H1 (cell line): Measurements from ENCODE around the gene RPL14. TPM values are rescaled to one million over a fixed set of nuclear protein-coding genes. Genes with fewer than 3 reads are reported as not detected.

Experiments used
- CTCF ChIA-PET: fragments of 300-600 bp; sonication (Branson Sonifier 250); formaldehyde crosslinking; loops from one replicate; lab custom pipeline; 2021; ENCODE audit not compliant: partially characterized antibody; lab: Charles Lee
- POLR2A ChIA-PET: fragments of 300-600 bp; sonication (Branson Sonifier 250); formaldehyde crosslinking; loops from one replicate; lab custom pipeline; 2021; ENCODE audit warnings: inconsistent platforms; ENCODE audit not compliant: partially characterized antibody; lab: Charles Lee
- DNase-seq, 2 experiments: peaks; one replicate each; pipeline versions ENCODE4 v3.0.0 to v3.0.0-alpha.2; 2010 to 2022; ENCODE audit warnings: low spot score in 2 of 2, low read depth in 1 of 2, mixed read lengths in 1 of 2
- FAIRE-seq: peaks from 2 replicates; lab custom pipeline; 2011; peaks lifted over from hg19 to GRCh38; lab: Jason Lieb, UNC
- H2AFZ ChIP-seq: 2 replicates; pipeline ENCODE4 v1.8.1; 2012; ENCODE audit warnings: low read length, inconsistent platforms
- H2AK5ac ChIP-seq: 2 replicates; pipeline ENCODE4 v1.6.1; 2013; ENCODE audit warnings: low read depth, low read length
- H2BK120ac ChIP-seq: replicated peaks from 2 replicates; pipeline ENCODE3; 2013; ENCODE audit warnings: low read depth, low read length, inconsistent platforms
- H2BK12ac ChIP-seq: 2 replicates; pipeline ENCODE4 v1.6.1; 2013; ENCODE audit warnings: low read depth, low read length
- H2BK15ac ChIP-seq: 2 replicates; pipeline ENCODE4 v1.6.1; 2013; ENCODE audit warnings: low read length
- H2BK20ac ChIP-seq: 2 replicates; pipeline ENCODE4 v1.6.1; 2013; ENCODE audit warnings: low read length
- H2BK5ac ChIP-seq: 2 replicates; pipeline ENCODE4 v1.6.1; 2013; ENCODE audit warnings: low read depth, low read length
- H3K14ac ChIP-seq: 2 replicates; pipeline ENCODE4 v1.6.1; 2013; ENCODE audit warnings: inconsistent platforms; ENCODE audit not compliant: insufficient read length
- H3K18ac ChIP-seq: 2 replicates; pipeline ENCODE4 v1.6.1; 2013; ENCODE audit warnings: low read length; ENCODE audit errors: extremely low read depth
- H3K23ac ChIP-seq: 2 replicates; pipeline ENCODE4 v1.6.1; 2013; ENCODE audit warnings: inconsistent platforms; ENCODE audit not compliant: insufficient read length
- H3K23me2 ChIP-seq: 2 replicates; pipeline ENCODE4 v1.6.1; 2013; ENCODE audit warnings: low read depth, low read length
- H3K27ac ChIP-seq: 2 replicates; pipeline ENCODE4 v1.6.1; 2011; ENCODE audit warnings: low read depth, low read length, inconsistent platforms
- H3K27me3 ChIP-seq, 4 experiments: replicated peaks in 1 of 4; 1 replicate in 1 of 4; 2 replicates in 3 of 4; pipeline versions ENCODE4 v1.6.1 to v1.8.1; 2011 to 2013; ENCODE audit warnings: low read length in 3 of 4, mild to moderate bottlenecking in 3 of 4, inconsistent platforms in 2 of 4, mixed read lengths in 2 of 4, moderate library complexity in 1 of 4; ENCODE audit not compliant: control insufficient read depth in 3 of 4, insufficient read depth in 3 of 4; ENCODE audit errors: extremely low read depth in 1 of 4
- H3K36me3 ChIP-seq, 4 experiments: 2 replicates each; pipeline versions ENCODE4 v1.6.1 to v1.8.1; 2011 to 2013; ENCODE audit warnings: mild to moderate bottlenecking in 4 of 4, low read length in 3 of 4, moderate library complexity in 2 of 4, control low read depth in 1 of 4, inconsistent platforms in 1 of 4; ENCODE audit not compliant: insufficient read depth in 4 of 4, control insufficient read depth in 2 of 4
- H3K4ac ChIP-seq: replicated peaks from 2 replicates; pipeline ENCODE3; 2013; ENCODE audit warnings: low read length, low read depth, mixed read lengths, inconsistent platforms; ENCODE audit not compliant: insufficient read length
- H3K4me1 ChIP-seq, 4 experiments: replicated peaks in 1 of 4; 1 replicate in 1 of 4; 2 replicates in 3 of 4; pipeline versions ENCODE4 v1.6.1 to v1.8.1; 2011 to 2013; ENCODE audit warnings: low read length in 3 of 4, inconsistent platforms in 2 of 4, mixed read lengths in 1 of 4; ENCODE audit not compliant: insufficient read depth in 4 of 4, control insufficient read depth in 3 of 4
- H3K4me2 ChIP-seq, 2 experiments: 2 replicates each; pipeline versions ENCODE4 v1.6.1 to v1.8.1; 2011 to 2013; ENCODE audit warnings: low read depth in 2 of 2, low read length in 2 of 2, control low read depth in 1 of 2, inconsistent platforms in 1 of 2, mild to moderate bottlenecking in 1 of 2; ENCODE audit not compliant: insufficient read depth in 1 of 2
- H3K4me3 ChIP-seq, 4 experiments: fragments of 200-600, 300-600 bp in 1 of 4; sonication (generic), shearing (Covaris generic), sonication (Bioruptor Twin) in 1 of 4; 2 replicates each; pipeline versions ENCODE4 v1.5.1 to v1.8.1; 2011 to 2016; ENCODE audit warnings: low read length in 4 of 4, low read depth in 3 of 4, control low read depth in 2 of 4, inconsistent platforms in 2 of 4, mild to moderate bottlenecking in 2 of 4, mixed read lengths in 1 of 4, moderate library complexity in 1 of 4; ENCODE audit not compliant: insufficient read depth in 2 of 4; ENCODE audit errors: extremely low read depth in 1 of 4
- H3K56ac ChIP-seq: replicated peaks from 2 replicates; pipeline ENCODE3; 2013; ENCODE audit warnings: low read depth, mild to moderate bottlenecking, mixed read lengths, low read length, inconsistent platforms; ENCODE audit not compliant: insufficient read length
- H3K79me1 ChIP-seq: 2 replicates; pipeline ENCODE4 v1.6.1; 2013; ENCODE audit warnings: low read depth, low read length, control low read depth
- H3K79me2 ChIP-seq, 2 experiments: 2 replicates each; pipeline versions ENCODE4 v1.6.1 to v1.8.1; 2012 to 2013; ENCODE audit warnings: low read length in 2 of 2, mild to moderate bottlenecking in 2 of 2, inconsistent platforms in 1 of 2; ENCODE audit not compliant: insufficient read depth in 2 of 2, control insufficient read depth in 1 of 2
- H3K9ac ChIP-seq, 4 experiments: replicated peaks in 1 of 4; 1 replicate in 1 of 4; 2 replicates in 3 of 4; pipeline versions ENCODE4 v1.6.1 to v1.8.1; 2011 to 2013; ENCODE audit warnings: low read depth in 3 of 4, low read length in 3 of 4, control low read depth in 2 of 4, mild to moderate bottlenecking in 2 of 4, moderate library complexity in 2 of 4, inconsistent platforms in 1 of 4; ENCODE audit errors: extremely low read depth in 1 of 4
- H3K9me3 ChIP-seq, 2 experiments: 2 replicates each; pipeline versions ENCODE4 v1.6.1 to v1.8.1; 2012 to 2013; ENCODE audit warnings: mild to moderate bottlenecking in 2 of 2, moderate library complexity in 2 of 2, control low read depth in 1 of 2, inconsistent platforms in 1 of 2, low read depth in 1 of 2, low read length in 1 of 2, mixed read lengths in 1 of 2; ENCODE audit not compliant: insufficient read depth in 2 of 2
- H4K20me1 ChIP-seq, 2 experiments: replicated peaks in 1 of 2; 2 replicates each; pipeline versions ENCODE3 to v1.8.1; 2011 to 2013; ENCODE audit warnings: inconsistent platforms in 2 of 2, low read length in 2 of 2, mild to moderate bottlenecking in 1 of 2; ENCODE audit not compliant: insufficient read depth in 2 of 2, control insufficient read depth in 1 of 2
- H4K5ac ChIP-seq: 2 replicates; pipeline ENCODE4 v1.6.1; 2013; ENCODE audit warnings: low read length, low read depth, mixed read lengths, inconsistent platforms; ENCODE audit not compliant: insufficient read length
- H4K8ac ChIP-seq: 2 replicates; pipeline ENCODE4 v1.8.0; 2013; ENCODE audit warnings: mild to moderate bottlenecking, moderate library complexity, low read length, inconsistent platforms; ENCODE audit not compliant: insufficient read depth; ENCODE audit errors: extremely low read depth
- H4K91ac ChIP-seq: replicated peaks from 2 replicates; pipeline ENCODE3; 2013; ENCODE audit warnings: low read length, mixed read lengths, inconsistent platforms; ENCODE audit not compliant: insufficient read length
- CBX8 ChIP-seq: fragments of 300-800, 300-1000 bp; sonication (generic); IDR thresholded peaks from 2 replicates; pipeline ENCODE4 v1.7.1; 2016; ENCODE audit warnings: low read depth, low read length, borderline replicate concordance
- CEBPB ChIP-seq: IDR thresholded peaks from 2 replicates; pipeline ENCODE4 v1.6.1; 2012; ENCODE audit warnings: low read depth, low read length
- EP300 ChIP-seq, 2 experiments: IDR thresholded peaks; 1 replicate in 1 of 2; 2 replicates in 1 of 2; pipeline ENCODE4 v1.6.1; 2011 to 2012; ENCODE audit warnings: low read depth in 2 of 2, low read length in 2 of 2, mild to moderate bottlenecking in 2 of 2, borderline replicate concordance in 1 of 2, inconsistent platforms in 1 of 2, moderate library complexity in 1 of 2
- FOSL1 ChIP-seq: IDR thresholded peaks from 2 replicates; pipeline ENCODE4 v1.6.1; 2011; ENCODE audit warnings: mild to moderate bottlenecking, low read depth, low read length, moderate library complexity; ENCODE audit not compliant: insufficient read depth
- GTF2F1 ChIP-seq: IDR thresholded peaks from 2 replicates; pipeline ENCODE4 v1.6.1; 2012; ENCODE audit warnings: low read depth, low read length, improper control_type of control experiment, borderline replicate concordance
- HDAC6 ChIP-seq: IDR thresholded peaks from one replicate; pipeline ENCODE4 v1.7.1; 2012; ENCODE audit warnings: low read depth, mild to moderate bottlenecking, inconsistent platforms, low read length, moderate library complexity
- KDM5A ChIP-seq: fragments of 200-600 bp; IDR thresholded peaks from 2 replicates; pipeline ENCODE4 v1.7.1; 2012; ENCODE audit warnings: mild to moderate bottlenecking, low read length, inconsistent platforms, mixed read lengths
- NANOG ChIP-seq: IDR thresholded peaks from 2 replicates; pipeline ENCODE4 v1.6.1; 2011; ENCODE audit warnings: low read length, low read depth, mild to moderate bottlenecking, inconsistent platforms; ENCODE audit not compliant: insufficient read depth, poor library complexity, severe bottlenecking
- POU5F1 ChIP-seq: IDR thresholded peaks from 2 replicates; pipeline ENCODE4 v1.6.1; 2011; ENCODE audit warnings: low read depth, mild to moderate bottlenecking, low read length, moderate library complexity
- RBBP5 ChIP-seq: IDR thresholded peaks from 2 replicates; pipeline ENCODE4 v1.7.1; 2012; ENCODE audit warnings: low read depth, mild to moderate bottlenecking, inconsistent platforms, low read length, moderate library complexity, borderline replicate concordance
- SIRT6 ChIP-seq: IDR thresholded peaks from one replicate; pipeline ENCODE4 v1.7.1; 2012; ENCODE audit warnings: low read length, inconsistent platforms
- SP2 ChIP-seq: IDR thresholded peaks from 2 replicates; pipeline ENCODE4 v1.6.1; 2012; ENCODE audit warnings: mild to moderate bottlenecking, low read length, inconsistent platforms
- SP4 ChIP-seq: IDR thresholded peaks from 2 replicates; pipeline ENCODE4 v1.6.1; 2012; ENCODE audit warnings: low read length, inconsistent platforms
- SRF ChIP-seq: IDR thresholded peaks from 2 replicates; pipeline ENCODE4 v1.6.1; 2011; ENCODE audit warnings: mild to moderate bottlenecking, low read depth, low read length, moderate library complexity
- TAF7 ChIP-seq: optimal IDR thresholded peaks from 2 replicates; pipeline ENCODE3; 2011; ENCODE audit warnings: low read depth, mild to moderate bottlenecking, inconsistent platforms, low read length, moderate library complexity, borderline replicate concordance
- whole genome bisulfite sequencing, 2 experiments: shearing (Covaris generic) in 1 of 2; methylation state at CpG; one replicate each; pipeline versions ENCODE4 v1.1.6 to v1.1.7; 2013 to 2015; ENCODE audit warnings: low lambda C conversion rate in 2 of 2, mixed read lengths in 2 of 2, inconsistent platforms in 1 of 2, low coverage in 1 of 2, missing lambda C conversion rate in 1 of 2; ENCODE audit not compliant: insufficient replicate concordance in 2 of 2, insufficient coverage in 1 of 2, insufficient read length in 1 of 2; ENCODE audit errors: extremely low coverage in 1 of 2, missing lambda C conversion rate in 1 of 2; 5-methylcytosine and 5-hydroxymethylcytosine counted together
- polyA plus RNA-seq, 7 experiments: library from polyadenylated mRNA; depleted of rRNA in 3 of 7; stranded (reverse) in 5 of 7; unstranded in 2 of 7; fragments of >200 nt in 5 of 7; fragments of 200-250 nt in 2 of 7; gene quantifications; 1 replicate in 5 of 7; 2 replicates in 1 of 7; 4 replicates in 1 of 7; pipeline versions ENCODE4 v1.2.1 to v1.2.3, GENCODE V29; 2011 to 2013; ENCODE audit warnings: missing spikeins in 2 of 7, mixed read lengths in 2 of 7
- total RNA-seq: library from RNA; stranded (reverse); fragmentation: NEBNext Ultra II Directional; extraction: Animal tissue kit (Norgen Biotek cat#: 25700); gene quantifications from 2 replicates; pipeline ENCODE4 v1.2.1, GENCODE V29; 2021

Gene RPL14
- total and polyA plus RNA-seq, 2 of the 8 experiments (the other 6 are each of a cell fraction or from before 2014, with no cell fraction given), result 1,192 to 2,341 TPM

- H2BK120ac ChIP-seq, result no peak overlapping the region
- H3K14ac ChIP-seq, result no peak overlapping the region
- H3K4me3 ChIP-seq, result no peak overlapping the region
- TF ChIP-seq SRF, result no peak
- TF ChIP-seq SP2, result no peak
- no peak for TF ChIP-seq FOSL1
- TF ChIP-seq SP4, result no peak
- no peak for TF ChIP-seq EP300 (IDR thresholded peaks at IDR 0.05; ENCODE audit: borderline replicate concordance in 1 of 2, low read depth in 2 of 2, low read length in 2 of 2)
- no peak for TF ChIP-seq GTF2F1
- no peak for TF ChIP-seq POU5F1
- TF ChIP-seq CBX8, result no peak
- TF ChIP-seq CEBPB, result no peak
- no peak for TF ChIP-seq SIRT6
- no peak for TF ChIP-seq TAF7
- no peak for TF ChIP-seq RBBP5
- TF ChIP-seq HDAC6, result no peak
- TF ChIP-seq KDM5A, result no peak
- no peak for TF ChIP-seq NANOG
- H2BK15ac ChIP-seq, result no peak overlapping the region
- no peak overlapping the region for H4K91ac ChIP-seq
- H3K9ac ChIP-seq, result no peak overlapping the region
- ChIA-PET POLR2A (no interaction called here), CTCF (interaction anchor here (1.5 to 1.6 kb wide), 2 partner anchors 9 to 18 kb away, joined by 3 to 6 read pairs; no protein-coding TSS in a partner anchor)
- H3K27me3 ChIP-seq, result no peaks in the 10 kb centered on the region
- no peaks in the 10 kb centered on the region for H3K79me2 ChIP-seq
- H3K36me3 ChIP-seq, result no peaks in the 10 kb centered on the region
- no peak overlapping the region for H3K4ac ChIP-seq
- no peak overlapping the region for H2BK20ac ChIP-seq
- H3K23me2 ChIP-seq, result no peaks in the 10 kb centered on the region
- H3K4me1 ChIP-seq, result peaks cover 0 to 4% (median 0%) of the 10 kb centered on the region in 4 experiments; a peak in 1 of 7 replicates
- H3K23ac ChIP-seq, result no peak overlapping the region
- no peak overlapping the region for H2AK5ac ChIP-seq
- H3K18ac ChIP-seq, result no peak overlapping the region
- H4K20me1 ChIP-seq, result no peaks in the 10 kb centered on the region
- H3K56ac ChIP-seq, result no peak overlapping the region
- no peak overlapping the region for H4K5ac ChIP-seq
- H2AFZ ChIP-seq, result no peak overlapping the region
- DNase-seq (no peak), FAIRE-seq (no peak)
- no peaks in the 10 kb centered on the region for H3K9me3 ChIP-seq
- no peak overlapping the region for H2BK12ac ChIP-seq
- H3K4me2 ChIP-seq, result no peak overlapping the region
- no peak overlapping the region for H4K8ac ChIP-seq
- no peaks in the 10 kb centered on the region for H3K79me1 ChIP-seq
- no peak overlapping the region for H2BK5ac ChIP-seq
- 85% methylated on average over 1 of the region's 1 CpG; no CpG with 5 or more reads in 1 of the 2 experiments for WGBS, 2 experiments
- H3K27ac ChIP-seq, result no peak overlapping the region
These were observed 42.9 kb upstream of the RPL14 start for GRCh38 chr3:40414270-40414669.
